ENCODE results near the gene FREM1. TPM values are rescaled to one million over a fixed set of nuclear protein-coding genes. Genes with fewer than 3 reads are reported as not detected.
A peak's percentile ranks its signal among the peaks of the same experiment; 100 is the strongest.

FREM1 gene
- total RNA-seq, 1 donor from 2014 or later: 2.7 TPM

DNA sequence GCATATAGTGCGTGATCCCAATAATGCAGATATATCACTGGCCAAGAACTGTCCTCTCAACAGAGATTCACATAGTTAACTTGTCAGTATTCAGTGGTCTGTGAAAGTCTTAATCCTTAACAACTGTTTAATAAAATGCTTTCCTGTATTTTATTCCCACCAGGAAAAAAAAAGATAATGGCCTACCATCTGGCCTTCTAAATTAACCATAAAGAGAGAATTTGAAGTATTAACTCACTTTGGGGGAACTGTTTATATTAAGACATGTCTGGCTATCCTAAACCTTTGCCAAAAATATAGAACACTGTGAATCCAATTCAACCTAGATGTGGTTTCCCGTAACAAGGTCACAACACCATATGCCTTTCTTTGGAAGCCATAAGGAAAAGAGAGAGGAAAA lies 818 bp upstream of the FREM1 start:
- intact Hi-C loops (cut with DNase I): no loop called here
- peak overlapping the region; percentile 74 for H3K27ac ChIP-seq
- H3K9me3 ChIP-seq: no peaks in the 10 kb centered on the region
- no peaks in the 10 kb centered on the region for H3K27me3 ChIP-seq
- H3K36me3 ChIP-seq: no peaks in the 10 kb centered on the region
- DNase-seq (ENCODE audit: extremely low spot score in 2 of 2): no peak
- peaks cover 42% of the 10 kb centered on the region for H3K4me1 ChIP-seq
- H3K4me3 ChIP-seq: no peak overlapping the region
- TF ChIP-seq POLR2A (IDR thresholded peaks at IDR 0.05): no peak
- TF ChIP-seq, protein P1, sequence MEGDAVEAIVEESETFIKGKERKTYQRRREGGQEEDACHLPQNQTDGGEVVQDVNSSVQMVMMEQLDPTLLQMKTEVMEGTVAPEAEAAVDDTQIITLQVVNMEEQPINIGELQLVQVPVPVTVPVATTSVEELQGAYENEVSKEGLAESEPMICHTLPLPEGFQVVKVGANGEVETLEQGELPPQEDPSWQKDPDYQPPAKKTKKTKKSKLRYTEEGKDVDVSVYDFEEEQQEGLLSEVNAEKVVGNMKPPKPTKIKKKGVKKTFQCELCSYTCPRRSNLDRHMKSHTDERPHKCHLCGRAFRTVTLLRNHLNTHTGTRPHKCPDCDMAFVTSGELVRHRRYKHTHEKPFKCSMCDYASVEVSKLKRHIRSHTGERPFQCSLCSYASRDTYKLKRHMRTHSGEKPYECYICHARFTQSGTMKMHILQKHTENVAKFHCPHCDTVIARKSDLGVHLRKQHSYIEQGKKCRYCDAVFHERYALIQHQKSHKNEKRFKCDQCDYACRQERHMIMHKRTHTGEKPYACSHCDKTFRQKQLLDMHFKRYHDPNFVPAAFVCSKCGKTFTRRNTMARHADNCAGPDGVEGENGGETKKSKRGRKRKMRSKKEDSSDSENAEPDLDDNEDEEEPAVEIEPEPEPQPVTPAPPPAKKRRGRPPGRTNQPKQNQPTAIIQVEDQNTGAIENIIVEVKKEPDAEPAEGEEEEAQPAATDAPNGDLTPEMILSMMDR (IDR thresholded peaks at IDR 0.05): no peak
- TF ChIP-seq POLR2AphosphoS5 (IDR thresholded peaks at IDR 0.05; ENCODE audit: insufficient read depth in 1 of 2, low read depth in 1 of 2): no peak

DNA sequence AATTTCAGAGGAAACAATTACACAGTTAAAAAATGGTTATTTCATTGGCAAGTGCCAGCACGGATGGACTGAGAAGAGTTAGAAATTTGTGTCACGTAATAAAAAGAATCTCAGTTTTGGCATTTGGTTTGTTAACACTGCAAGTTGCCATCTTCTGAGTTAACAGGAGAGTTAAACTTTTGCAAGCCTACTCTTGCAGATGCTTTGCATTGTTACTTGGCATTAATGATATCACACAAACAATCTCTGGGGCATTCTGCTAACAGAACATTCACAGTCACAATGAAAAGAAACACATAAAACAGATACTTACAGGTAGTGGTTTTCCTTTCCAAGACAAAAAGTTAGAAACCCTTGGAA lies 647 bp downstream of the FREM1 start:
- H3K27ac ChIP-seq: peak overlapping the region; percentile 74
- intact Hi-C loops (cut with DNase I): no loop called here

DNA sequence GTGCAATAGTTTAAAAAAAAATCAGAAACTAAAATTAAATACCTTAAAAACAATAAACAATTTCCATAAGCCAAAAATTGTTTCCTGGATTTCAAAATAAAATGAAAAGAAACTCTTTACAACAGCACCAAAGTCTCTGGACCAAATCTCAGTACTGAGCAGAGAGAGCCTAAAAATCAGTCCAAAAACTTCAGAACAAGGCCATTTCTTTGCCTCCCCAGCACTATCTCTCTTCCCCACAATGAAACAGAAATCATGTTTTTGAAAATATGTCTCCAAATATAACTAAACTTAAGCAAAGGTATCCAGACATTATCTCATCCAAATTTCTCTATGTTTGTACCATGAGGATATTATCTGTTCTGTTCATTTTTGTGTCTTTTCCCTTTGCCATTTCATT lies 1.0 kb downstream of the FREM1 start:
- TF ChIP-seq POLR2A (IDR thresholded peaks at IDR 0.05): no peak
- TF ChIP-seq, protein P1 (IDR thresholded peaks at IDR 0.05): no peak
- TF ChIP-seq POLR2AphosphoS5 (IDR thresholded peaks at IDR 0.05; ENCODE audit: insufficient read depth in 1 of 2, low read depth in 1 of 2): no peak
- Histone ChIP-seq H3K4me3 (peak overlapping the region; percentile 34 to 39), H3K36me3 (no peaks in the 10 kb centered on the region), H3K9me3 (no peaks in the 10 kb centered on the region), H3K27me3 (no peaks in the 10 kb centered on the region), H3K27ac (peak overlapping the region; percentile 74), H3K4me1 (peaks cover 51% of the 10 kb centered on the region)
- DNase-seq (ENCODE audit: extremely low spot score in 2 of 2): no peak
- intact Hi-C loops (cut with DNase I): no loop called here

More for the DNA sequence above, 647 bp downstream of the FREM1 start:
- Histone ChIP-seq H3K9me3 (no peaks in the 10 kb centered on the region), H3K36me3 (no peaks in the 10 kb centered on the region), H3K27me3 (no peaks in the 10 kb centered on the region), H3K4me3 (peak overlapping the region; percentile 34 to 39), H3K4me1 (peaks cover 51% of the 10 kb centered on the region)
- no peak for DNase-seq (ENCODE audit: extremely low spot score in 2 of 2)
- TF ChIP-seq, protein P1 (IDR thresholded peaks at IDR 0.05): no peak
- TF ChIP-seq POLR2A (IDR thresholded peaks at IDR 0.05): no peak
- no peak for TF ChIP-seq POLR2AphosphoS5 (IDR thresholded peaks at IDR 0.05; ENCODE audit: insufficient read depth in 1 of 2, low read depth in 1 of 2)

DNA sequence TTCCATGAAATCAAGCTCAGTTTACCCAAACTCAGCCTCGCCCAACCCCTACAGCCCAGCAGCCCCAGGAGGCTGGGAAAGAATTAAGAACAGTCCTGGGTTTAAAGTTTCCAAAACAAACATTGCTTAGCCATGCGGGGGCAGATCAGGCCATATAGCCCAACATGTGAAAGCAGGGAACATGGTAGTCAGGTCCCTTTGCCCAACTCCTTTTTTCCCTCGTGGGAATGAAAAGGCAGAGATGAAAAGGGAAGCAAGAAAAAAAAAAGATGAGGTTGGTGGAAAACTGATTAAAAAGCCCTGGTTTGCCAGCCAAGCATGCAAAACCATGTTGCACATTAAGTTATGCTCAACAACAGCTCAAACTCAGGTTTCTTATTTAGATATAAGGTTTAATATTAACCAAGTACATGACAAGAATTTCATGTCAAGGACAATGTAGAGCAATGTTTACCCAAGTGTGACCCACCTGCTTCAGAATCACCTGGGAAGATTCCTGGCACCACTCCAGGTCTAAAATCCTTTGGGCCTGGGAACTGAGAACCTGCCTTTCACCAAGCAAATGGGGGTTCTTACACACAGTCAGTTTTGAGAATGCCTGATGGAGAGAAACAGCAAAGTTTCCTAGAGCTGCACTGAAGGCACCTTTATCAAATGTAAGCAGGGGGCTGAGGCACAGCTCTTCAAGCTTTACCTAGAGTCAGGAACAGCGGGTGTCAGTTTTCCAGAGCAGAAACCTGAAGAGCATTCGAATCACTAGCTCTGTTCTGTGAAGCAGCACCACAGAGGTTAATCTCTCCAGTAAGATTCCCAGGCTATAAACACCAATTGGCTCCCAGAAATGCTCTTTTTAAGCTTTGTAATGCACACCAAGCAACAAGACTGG lies 1.7 kb downstream of the FREM1 start:
- Histone ChIP-seq H3K27ac (peak overlapping the region; percentile 74), H3K9me3 (no peaks in the 10 kb centered on the region), H3K36me3 (no peaks in the 10 kb centered on the region), H3K4me3 (peak overlapping the region; percentile 34 to 39), H3K27me3 (no peaks in the 10 kb centered on the region), H3K4me1 (peaks cover 51% of the 10 kb centered on the region)
- TF ChIP-seq POLR2AphosphoS5 (IDR thresholded peaks at IDR 0.05; ENCODE audit: insufficient read depth in 1 of 2, low read depth in 1 of 2) (no peak), POLR2A (IDR thresholded peaks at IDR 0.05) (no peak)
- TF ChIP-seq, protein P1 (IDR thresholded peaks at IDR 0.05): no peak
- no peak for DNase-seq (ENCODE audit: extremely low spot score in 2 of 2)
- intact Hi-C loops (cut with DNase I): no loop called here

DNA sequence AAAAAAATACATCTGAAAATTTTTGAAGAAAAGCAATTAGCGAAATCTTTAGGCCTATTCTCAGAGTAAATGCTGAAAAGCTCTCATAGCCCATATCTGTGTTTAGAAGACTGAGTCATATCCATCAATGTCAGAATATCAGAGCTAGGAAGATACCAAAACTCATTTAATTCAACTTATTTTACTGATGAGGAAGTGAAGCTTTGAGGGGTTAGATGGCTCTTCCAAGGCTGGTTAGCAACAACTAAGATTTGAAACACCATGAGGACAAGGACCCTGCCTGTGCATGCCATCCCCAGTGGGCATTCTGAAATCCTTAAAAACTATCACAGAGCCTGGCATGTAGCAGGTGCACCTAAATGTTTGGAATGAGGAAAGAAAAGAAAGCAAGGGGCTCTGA lies 2.5 kb downstream of the FREM1 start:
- no peaks in the 10 kb centered on the region for H3K27me3 ChIP-seq
- H3K4me1 ChIP-seq: peaks cover 51% of the 10 kb centered on the region
- TF ChIP-seq POLR2AphosphoS5 (IDR thresholded peaks at IDR 0.05; ENCODE audit: insufficient read depth in 1 of 2, low read depth in 1 of 2) (no peak), POLR2A (IDR thresholded peaks at IDR 0.05) (no peak)
- TF ChIP-seq, protein P1 (IDR thresholded peaks at IDR 0.05): no peak
- H3K4me3 ChIP-seq: no peak overlapping the region
- H3K36me3 ChIP-seq: no peaks in the 10 kb centered on the region
- peak overlapping the region; percentile 74 for H3K27ac ChIP-seq
- no peaks in the 10 kb centered on the region for H3K9me3 ChIP-seq
- intact Hi-C loops (cut with DNase I): no loop called here
- DNase-seq (ENCODE audit: extremely low spot score in 2 of 2): no peak
